Calu3 (cell line): Measurements from ENCODE around the gene DCLK1. TPM values are rescaled to one million over a fixed set of nuclear protein-coding genes. Genes with fewer than 3 reads are reported as not detected.

Experiments used
- BruUV-seq: library from RNA; stranded (reverse); fragments of 400-500 nt; replicated peaks from 2 replicates; lab custom pipeline; 2021; lab: Mats Ljungman, UMichigan
- CTCF ChIA-PET: fragments of 300-600 bp; sonication (Branson Sonifier 250); formaldehyde crosslinking; loops from one replicate; lab custom pipeline; 2022; ENCODE audit warnings: antibody characterized with exemption; lab: Charles Lee
- DNase-seq: peaks from one replicate; pipeline ENCODE4 v3.0.0; 2022
- H3K27ac Mint-ChIP-seq: one replicate; pipeline ENCODE4 v1.8.0; 2022; ENCODE audit warnings: mixed read lengths; ENCODE audit not compliant: unreplicated experiment
- H3K27me3 Mint-ChIP-seq: one replicate; pipeline ENCODE4 v1.8.0; 2022; ENCODE audit warnings: mixed read lengths; ENCODE audit not compliant: unreplicated experiment
- H3K36me3 Mint-ChIP-seq: one replicate; pipeline ENCODE4 v1.8.0; 2022; ENCODE audit warnings: mild to moderate bottlenecking, moderate library complexity, mixed read lengths; ENCODE audit not compliant: insufficient read depth, unreplicated experiment
- H3K4me1 Mint-ChIP-seq: one replicate; pipeline ENCODE4 v1.8.0; 2022; ENCODE audit warnings: mild to moderate bottlenecking, low read depth, mixed read lengths; ENCODE audit not compliant: unreplicated experiment
- H3K4me3 Mint-ChIP-seq: one replicate; pipeline ENCODE4 v1.8.0; 2022; ENCODE audit warnings: mild to moderate bottlenecking, low read depth, moderate library complexity, mixed read lengths; ENCODE audit not compliant: unreplicated experiment
- H3K9me3 Mint-ChIP-seq: one replicate; pipeline ENCODE4 v1.8.0; 2022; ENCODE audit warnings: low read depth, mixed read lengths; ENCODE audit not compliant: unreplicated experiment
- intact Hi-C: fragments of 100-400 bp; cut with micrococcal nuclease; formaldehyde crosslinking; loops from one replicate; pipeline ENCODE4 v1.10.0; 2022; ENCODE audit not compliant: unreplicated experiment
- total RNA-seq: library from RNA; stranded (reverse); gene quantifications from 2 replicates; pipeline ENCODE4 v1.2.3, GENCODE V29; 2022
- TF ChIP-seq, protein P1 (sequence below): fragments of 200-600 bp; IDR thresholded peaks from one replicate; pipeline ENCODE4 v1.8.0; 2022; ENCODE audit warnings: antibody characterized with exemption; ENCODE audit not compliant: unreplicated experiment

Gene DCLK1
- total RNA-seq, 1 experiment from 2014 or later: not detected

DNA sequence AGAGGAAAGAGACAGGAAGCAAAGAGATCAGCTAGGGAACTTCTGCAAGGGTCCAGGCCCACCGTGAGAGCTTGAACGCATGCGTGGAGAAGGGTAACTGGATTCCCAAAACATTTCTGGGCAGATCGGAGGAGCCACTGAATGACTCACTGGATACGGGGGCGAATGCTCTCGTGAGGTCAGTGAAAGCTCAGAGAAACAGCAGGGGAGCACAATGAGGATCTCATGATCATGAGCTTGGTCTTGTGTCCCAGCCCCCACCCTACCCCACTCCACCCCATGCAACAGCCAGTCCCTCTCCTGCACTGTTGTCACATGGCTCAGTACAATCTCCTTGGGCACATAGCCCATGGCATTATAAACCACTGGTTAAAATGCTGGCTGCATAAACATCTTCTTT lies 40.6 kb downstream of the DCLK1 start:
- H3K4me3 Mint-ChIP-seq: no peak overlapping the region
- DNase-seq: no peak
- H3K36me3 Mint-ChIP-seq: no peaks in the 10 kb centered on the region
- H3K27me3 Mint-ChIP-seq: peaks cover 68% of the 10 kb centered on the region
- no peaks in the 10 kb centered on the region for H3K4me1 Mint-ChIP-seq
- H3K27ac Mint-ChIP-seq: no peak overlapping the region
- CTCF ChIA-PET: no interaction called here
- intact Hi-C loops: no loop called here
- TF ChIP-seq, protein P1, sequence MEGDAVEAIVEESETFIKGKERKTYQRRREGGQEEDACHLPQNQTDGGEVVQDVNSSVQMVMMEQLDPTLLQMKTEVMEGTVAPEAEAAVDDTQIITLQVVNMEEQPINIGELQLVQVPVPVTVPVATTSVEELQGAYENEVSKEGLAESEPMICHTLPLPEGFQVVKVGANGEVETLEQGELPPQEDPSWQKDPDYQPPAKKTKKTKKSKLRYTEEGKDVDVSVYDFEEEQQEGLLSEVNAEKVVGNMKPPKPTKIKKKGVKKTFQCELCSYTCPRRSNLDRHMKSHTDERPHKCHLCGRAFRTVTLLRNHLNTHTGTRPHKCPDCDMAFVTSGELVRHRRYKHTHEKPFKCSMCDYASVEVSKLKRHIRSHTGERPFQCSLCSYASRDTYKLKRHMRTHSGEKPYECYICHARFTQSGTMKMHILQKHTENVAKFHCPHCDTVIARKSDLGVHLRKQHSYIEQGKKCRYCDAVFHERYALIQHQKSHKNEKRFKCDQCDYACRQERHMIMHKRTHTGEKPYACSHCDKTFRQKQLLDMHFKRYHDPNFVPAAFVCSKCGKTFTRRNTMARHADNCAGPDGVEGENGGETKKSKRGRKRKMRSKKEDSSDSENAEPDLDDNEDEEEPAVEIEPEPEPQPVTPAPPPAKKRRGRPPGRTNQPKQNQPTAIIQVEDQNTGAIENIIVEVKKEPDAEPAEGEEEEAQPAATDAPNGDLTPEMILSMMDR: no peak
- no TSS peak for BruUV-seq
- peaks cover 5% of the 10 kb centered on the region for H3K9me3 Mint-ChIP-seq

DNA sequence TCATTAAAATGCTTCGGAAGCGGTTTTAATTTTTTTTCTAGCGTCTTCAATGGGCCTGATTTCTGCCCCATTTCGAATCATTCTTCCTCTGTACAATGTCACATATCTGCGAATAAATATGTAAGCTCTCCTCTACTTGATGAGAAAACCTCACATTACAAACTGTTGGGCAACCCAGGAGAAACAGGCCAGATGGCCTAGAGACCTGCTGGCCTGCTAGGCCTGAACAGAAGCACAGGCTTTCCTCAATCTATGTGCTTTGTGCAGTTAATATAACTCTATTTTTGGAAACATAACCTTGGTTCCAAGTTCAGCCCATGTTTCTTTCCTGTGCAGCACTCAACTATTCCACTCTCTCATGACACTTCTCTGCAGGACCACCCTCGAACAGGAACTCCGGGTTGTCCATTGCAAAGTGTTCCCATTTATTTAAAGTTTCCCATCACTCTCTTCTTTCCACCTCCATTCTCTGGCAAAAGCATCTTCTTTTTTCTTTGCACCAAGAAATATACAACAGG lies 42.0 kb downstream of the DCLK1 start:
- CTCF ChIA-PET: no interaction called here
- H3K4me3 Mint-ChIP-seq: no peak overlapping the region
- H3K36me3 Mint-ChIP-seq: no peaks in the 10 kb centered on the region
- BruUV-seq: no TSS peak
- TF ChIP-seq, protein P1: no peak
- H3K4me1 Mint-ChIP-seq: no peaks in the 10 kb centered on the region
- H3K27me3 Mint-ChIP-seq: peaks cover 70% of the 10 kb centered on the region
- intact Hi-C loops: no loop called here
- no peak overlapping the region for H3K27ac Mint-ChIP-seq
- H3K9me3 Mint-ChIP-seq: peaks cover 5% of the 10 kb centered on the region
- no peak for DNase-seq

DNA sequence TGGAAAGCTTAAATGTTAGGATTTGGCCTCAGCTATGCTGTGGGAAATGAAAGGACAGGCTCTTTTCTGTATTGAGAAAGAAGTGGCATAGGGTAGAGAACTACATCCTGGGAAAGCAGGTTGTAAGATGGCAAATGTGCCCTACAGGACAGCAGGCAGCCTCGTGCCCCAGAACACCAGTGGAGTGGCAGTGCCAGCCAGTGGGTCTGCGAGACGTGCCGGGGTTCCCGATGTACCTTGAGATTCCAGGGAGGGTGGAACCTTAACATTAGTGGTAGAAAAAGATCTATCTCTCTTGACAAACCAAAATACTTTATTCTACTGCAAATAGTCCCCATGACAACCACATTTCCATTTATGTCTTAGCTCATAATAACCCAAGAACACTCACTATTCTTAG lies 42.7 kb downstream of the DCLK1 start:
- H3K9me3 Mint-ChIP-seq: peaks cover 5% of the 10 kb centered on the region
- no peaks in the 10 kb centered on the region for H3K36me3 Mint-ChIP-seq
- H3K27me3 Mint-ChIP-seq: peaks cover 70% of the 10 kb centered on the region
- DNase-seq: no peak
- CTCF ChIA-PET: no interaction called here
- BruUV-seq: no TSS peak
- TF ChIP-seq, protein P1: no peak
- intact Hi-C loops: no loop called here
- no peak overlapping the region for H3K4me3 Mint-ChIP-seq
- H3K27ac Mint-ChIP-seq: no peak overlapping the region
- H3K4me1 Mint-ChIP-seq: no peaks in the 10 kb centered on the region

DNA sequence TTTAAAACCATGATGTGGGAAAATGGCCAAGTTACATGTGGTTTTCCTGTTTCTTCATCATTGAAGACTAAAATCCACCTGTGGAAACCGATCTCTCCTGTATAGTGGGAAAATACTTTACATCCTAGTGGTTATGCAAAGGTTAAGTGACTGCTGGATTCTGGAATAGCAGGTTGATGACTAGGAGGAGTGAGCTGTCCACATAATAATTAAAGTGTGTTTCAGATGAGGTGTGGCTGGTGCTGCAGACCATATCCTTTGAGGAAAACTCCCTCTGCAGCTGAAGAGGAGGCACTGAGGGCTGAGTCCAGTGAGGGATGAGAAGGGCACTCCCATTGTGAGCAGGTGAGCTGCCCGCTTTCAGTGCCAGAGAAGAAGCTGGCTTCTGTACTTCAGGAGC lies 43.2 kb downstream of the DCLK1 start:
- intact Hi-C loops: no loop called here
- BruUV-seq: no TSS peak
- H3K9me3 Mint-ChIP-seq: peaks cover 5% of the 10 kb centered on the region
- H3K36me3 Mint-ChIP-seq: no peaks in the 10 kb centered on the region
- H3K4me1 Mint-ChIP-seq: no peaks in the 10 kb centered on the region
- no peak overlapping the region for H3K27ac Mint-ChIP-seq
- DNase-seq: no peak
- TF ChIP-seq, protein P1: no peak
- CTCF ChIA-PET: no interaction called here
- H3K4me3 Mint-ChIP-seq: no peak overlapping the region
- peaks cover 67% of the 10 kb centered on the region for H3K27me3 Mint-ChIP-seq
